Ovary (tissue), 3 donors: ENCODE measurements around the gene PKP1.

Experiments used
- CTCF ChIP-seq, 3 donors: fragments of 450-650 bp in 2 of 3; fragments of 200-600 bp in 1 of 3; IDR thresholded peaks; one replicate each; pipeline versions ENCODE4 v1.5.1 to v1.8.0; 2016 to 2022; ENCODE audit warnings: antibody characterized with exemption in 3 of 3, mild to moderate bottlenecking in 1 of 3
- EP300 ChIP-seq: sonication (generic); formaldehyde crosslinking; IDR thresholded peaks from one replicate; pipeline ENCODE4 v1.6.1; 2017; ENCODE audit warnings: antibody characterized with exemption
- donor health status: DM: no; HTN: no; CAD: no.

- TF ChIP-seq CTCF (IDR thresholded peaks at IDR 0.05) (no peak), EP300 (no peak)
Observed at GRCh38 chr1:201356236-201356635, 72.9 kb downstream of the PKP1 start.
